ENCODE measurements around the gene USP33. TPM values are rescaled to one million over a fixed set of nuclear protein-coding genes. Genes with fewer than 3 reads are reported as not detected.

Gene USP33
- total and polyA plus RNA-seq, 2 of the 13 experiments (the other 11 are each of a cell fraction or from before 2014, with no cell fraction given): 32.0 to 49.1 TPM

DNA sequence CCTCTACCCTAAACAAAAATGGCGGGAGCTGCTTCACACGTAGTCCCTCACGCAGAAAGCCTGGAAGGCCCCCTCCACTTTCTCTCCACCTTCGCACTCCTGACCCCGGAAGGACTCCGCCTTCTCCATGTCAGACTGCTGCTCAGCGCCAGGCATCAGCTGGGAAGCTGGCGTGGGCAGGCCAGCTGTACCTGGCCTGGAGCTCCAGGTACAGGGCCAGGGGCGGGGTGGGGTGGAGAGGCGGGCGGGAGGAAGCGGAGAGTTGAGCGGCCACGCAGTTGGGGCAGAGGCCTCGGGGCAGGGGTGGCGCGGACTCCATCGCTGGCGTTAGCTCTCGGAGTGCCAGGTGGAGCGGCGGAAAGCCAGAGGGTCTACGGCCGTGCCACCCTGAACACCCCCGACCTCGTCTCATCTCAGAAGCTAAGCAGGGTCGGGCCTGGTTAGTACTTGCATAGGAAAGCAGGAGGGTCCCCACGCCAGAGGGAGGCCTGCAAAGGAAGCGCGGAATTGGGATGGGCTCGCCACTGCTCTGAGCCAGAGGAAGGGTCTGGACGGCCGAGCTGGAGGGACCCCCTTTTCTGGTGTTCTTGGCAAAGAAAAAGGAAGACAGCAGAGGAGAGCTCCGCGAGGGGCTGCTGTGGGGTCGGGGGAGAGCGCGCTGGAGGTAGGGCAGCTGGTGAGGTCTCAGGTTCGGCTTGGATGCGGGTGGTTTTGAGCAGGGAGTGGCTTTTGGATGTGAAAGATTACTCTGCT, 20.1 kb upstream of the USP33 start, which contains the start of gene MIGA1 (continued):
- TF ChIP-seq HIC2 (CRISPR knock-in tag; IDR thresholded peaks at IDR 0.05; ENCODE audit: low read depth) (no peak), ZBTB4 (CRISPR knock-in tag; IDR thresholded peaks at IDR 0.05; ENCODE audit: borderline replicate concordance) (0 out of 2 replicates have a peak, but pooled peaks have one; percentile 40), HDAC2 (CRISPR knock-in tag; IDR thresholded peaks at IDR 0.05) (peak; percentile 69), POLR2A (IDR thresholded peaks at IDR 0.05; ENCODE audit: insufficient read depth in 1 of 2, low read depth in 2 of 2, low read length in 2 of 2) (peak; percentile 35 to 66; a peak in 3 of 4 replicates), FOXA1 (IDR thresholded peaks at IDR 0.05) (no peak), FOXA1 (CRISPR knock-in tag; IDR thresholded peaks at IDR 0.05) (no peak), ZNF512 (CRISPR knock-in tag; IDR thresholded peaks at IDR 0.05) (no peak), PRDM10 (CRISPR knock-in tag; IDR thresholded peaks at IDR 0.05; ENCODE audit: low read depth) (peak; percentile 31; the same call in 1 of the 2 replicates), STAG1 (CRISPR knock-in tag; IDR thresholded peaks at IDR 0.05) (no peak), CC2D1A (CRISPR knock-in tag; IDR thresholded peaks at IDR 0.05) (no peak), ZNF746 (CRISPR knock-in tag; IDR thresholded peaks at IDR 0.05) (no peak), ZNF329 (CRISPR knock-in tag; IDR thresholded peaks at IDR 0.05; ENCODE audit: low read depth) (no peak)
- TF ChIP-seq, protein P1, sequence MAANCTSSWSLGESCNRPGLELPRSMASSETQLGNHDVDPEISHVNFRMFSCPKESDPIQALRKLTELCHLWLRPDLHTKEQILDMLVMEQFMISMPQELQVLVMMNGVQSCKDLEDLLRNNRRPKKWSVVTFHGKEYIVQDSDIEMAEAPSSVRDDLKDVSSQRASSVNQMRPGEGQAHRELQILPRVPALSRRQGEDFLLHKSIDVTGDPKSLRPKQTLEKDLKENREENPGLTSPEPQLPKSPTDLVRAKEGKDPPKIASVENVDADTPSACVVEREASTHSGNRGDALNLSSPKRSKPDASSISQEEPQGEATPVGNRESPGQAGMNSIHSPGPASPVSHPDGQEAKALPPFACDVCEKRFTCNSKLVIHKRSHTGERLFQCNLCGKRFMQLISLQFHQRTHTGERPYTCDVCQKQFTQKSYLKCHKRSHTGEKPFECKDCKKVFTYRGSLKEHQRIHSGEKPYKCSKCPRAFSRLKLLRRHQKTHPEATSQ (CRISPR knock-in tag; IDR thresholded peaks at IDR 0.05; ENCODE audit: borderline replicate concordance): no peak
- TF ChIP-seq, protein P2, sequence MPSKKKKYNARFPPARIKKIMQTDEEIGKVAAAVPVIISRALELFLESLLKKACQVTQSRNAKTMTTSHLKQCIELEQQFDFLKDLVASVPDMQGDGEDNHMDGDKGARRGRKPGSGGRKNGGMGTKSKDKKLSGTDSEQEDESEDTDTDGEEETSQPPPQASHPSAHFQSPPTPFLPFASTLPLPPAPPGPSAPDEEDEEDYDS (CRISPR knock-in tag; IDR thresholded peaks at IDR 0.05): peak; percentile 51; the same call in 1 of the 2 replicates
- TF ChIP-seq, protein P3, sequence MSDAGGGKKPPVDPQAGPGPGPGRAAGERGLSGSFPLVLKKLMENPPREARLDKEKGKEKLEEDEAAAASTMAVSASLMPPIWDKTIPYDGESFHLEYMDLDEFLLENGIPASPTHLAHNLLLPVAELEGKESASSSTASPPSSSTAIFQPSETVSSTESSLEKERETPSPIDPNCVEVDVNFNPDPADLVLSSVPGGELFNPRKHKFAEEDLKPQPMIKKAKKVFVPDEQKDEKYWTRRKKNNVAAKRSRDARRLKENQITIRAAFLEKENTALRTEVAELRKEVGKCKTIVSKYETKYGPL (CRISPR knock-in tag; IDR thresholded peaks at IDR 0.05): no peak
